Heart left ventricle (tissue), 13 donors: ENCODE data around the gene CYB5D1.

ENCODE experiments used
- POLR2A ChIP-seq, 2 donors: fragments of 450-650 bp; IDR thresholded peaks; one replicate each; pipeline ENCODE4 v1.6.1; 2017; ENCODE audit warnings: antibody characterized with exemption in 2 of 2, mild to moderate bottlenecking in 2 of 2, moderate library complexity in 2 of 2
- TF ChIP-seq, protein P1 (sequence below), 12 donors: fragments of 200-600 bp; sonication (generic) in 4 of 12; IDR thresholded peaks; one replicate each; pipeline versions ENCODE4 v1.5.0 to v1.8.0; 2018 to 2022; ENCODE audit warnings: antibody characterized with exemption in 12 of 12, mild to moderate bottlenecking in 5 of 12
- donor health status: ischemic (EF 13 %, LVEDD 7.1; RV severe dilation, severe dysfunction).
- donor health status: DM: no; HTN: yes; CAD: no.
- donor health status: DM: no; HTN: no; CAD: no.
- donor health status: ischemic (EF 25% LVEDD 6.9; RV normal size, moderate dysfunction).
- donor health status: ischemic (EF 25% LVEDD 5.7; RV mildly dilated, moderate dysfunction).
- donor health status: ischemic (EF 35%, LVEDD 5.7; RV mildly dilated, moderate dysfunction).
- donor health status: nonischemic (EF 11% LVEDD 7.7; RV severe dilation, severe dysfunction).
- donor health status: DM: yes; HTN: yes; CAD: no.
- donor health status: PGD.
- donor health status: ischemic (EF 29% LVEDD 5.4; RV normal size, mild dysfunction).
- donor health status: nonischemic (EF 23%, LVEDD 6.1; RV moderate dilation, normal function).

DNA sequence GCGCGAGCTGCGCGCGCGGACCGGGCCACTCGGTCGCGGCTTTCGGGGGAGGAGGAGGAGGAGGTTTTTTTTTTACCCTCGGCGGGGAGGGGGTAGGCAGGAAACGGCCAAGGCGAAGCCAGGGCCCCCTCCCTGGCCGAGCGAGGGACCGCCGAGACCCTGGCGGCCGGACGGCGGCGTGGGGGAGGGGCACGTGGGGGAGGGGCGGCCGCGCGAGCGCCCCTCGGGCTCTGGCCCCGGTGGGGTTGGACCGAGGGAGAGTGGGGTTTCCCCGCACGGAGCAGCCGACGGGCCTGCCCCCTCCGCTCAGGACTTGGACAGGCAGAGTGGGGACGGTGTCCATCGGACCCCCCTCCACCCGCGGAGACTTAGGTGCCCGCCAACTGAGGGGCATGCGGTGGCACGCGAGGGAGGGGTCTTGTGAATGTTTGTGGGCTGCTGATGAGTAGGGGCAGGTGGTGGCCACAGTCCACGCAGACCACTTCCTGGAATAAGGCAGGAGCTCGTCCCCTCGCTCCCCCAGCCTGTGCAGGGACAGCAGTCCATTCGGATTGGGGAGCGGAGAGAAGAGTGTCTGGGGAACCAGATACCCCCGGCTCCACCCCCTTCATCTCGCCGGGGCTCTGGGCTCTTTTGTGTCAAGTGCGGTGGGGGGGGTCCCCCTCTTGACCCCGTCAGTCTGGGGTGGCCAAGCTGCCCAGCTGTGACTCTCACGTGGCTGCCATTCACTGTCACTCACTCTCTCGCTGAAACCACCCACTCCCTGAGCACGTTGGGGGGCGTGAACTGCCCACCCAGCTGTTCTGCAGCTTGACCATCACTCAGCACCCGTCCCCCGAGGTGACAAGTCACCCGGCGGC lies 27.8 kb downstream of the CYB5D1 start:
- TF ChIP-seq, protein P1, sequence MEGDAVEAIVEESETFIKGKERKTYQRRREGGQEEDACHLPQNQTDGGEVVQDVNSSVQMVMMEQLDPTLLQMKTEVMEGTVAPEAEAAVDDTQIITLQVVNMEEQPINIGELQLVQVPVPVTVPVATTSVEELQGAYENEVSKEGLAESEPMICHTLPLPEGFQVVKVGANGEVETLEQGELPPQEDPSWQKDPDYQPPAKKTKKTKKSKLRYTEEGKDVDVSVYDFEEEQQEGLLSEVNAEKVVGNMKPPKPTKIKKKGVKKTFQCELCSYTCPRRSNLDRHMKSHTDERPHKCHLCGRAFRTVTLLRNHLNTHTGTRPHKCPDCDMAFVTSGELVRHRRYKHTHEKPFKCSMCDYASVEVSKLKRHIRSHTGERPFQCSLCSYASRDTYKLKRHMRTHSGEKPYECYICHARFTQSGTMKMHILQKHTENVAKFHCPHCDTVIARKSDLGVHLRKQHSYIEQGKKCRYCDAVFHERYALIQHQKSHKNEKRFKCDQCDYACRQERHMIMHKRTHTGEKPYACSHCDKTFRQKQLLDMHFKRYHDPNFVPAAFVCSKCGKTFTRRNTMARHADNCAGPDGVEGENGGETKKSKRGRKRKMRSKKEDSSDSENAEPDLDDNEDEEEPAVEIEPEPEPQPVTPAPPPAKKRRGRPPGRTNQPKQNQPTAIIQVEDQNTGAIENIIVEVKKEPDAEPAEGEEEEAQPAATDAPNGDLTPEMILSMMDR (IDR thresholded peaks at IDR 0.05) = no peak
- no peak for TF ChIP-seq POLR2A (IDR thresholded peaks at IDR 0.05)
